Measurements from ENCODE around the gene WIPI1. TPM values are rescaled to one million over a fixed set of nuclear protein-coding genes. Genes with fewer than 3 reads are reported as not detected.

WIPI1 gene
- polyA plus RNA-seq, 1 donor (not counting 4 experiments of a cell fraction or from before 2014, with no cell fraction given) = 49.4 TPM

- no peaks in the 10 kb centered on the region for H3K27me3 ChIP-seq (ENCODE audit: control insufficient read depth, extremely low read depth, insufficient read depth, low read length)
- FAIRE-seq (no peak), DNase-seq (ENCODE audit: low read depth, low spot score) (no peak)
- H3K4me1 ChIP-seq (ENCODE audit: control insufficient read depth, extremely low read depth, insufficient read depth, low read length) = no peaks in the 10 kb centered on the region
- H3K4me2 ChIP-seq (ENCODE audit: control insufficient read depth, extremely low read depth, insufficient read depth, low read depth, low read length) = no peak overlapping the region
- H3K79me2 ChIP-seq (ENCODE audit: control insufficient read depth, insufficient read depth, low read length) = no peaks in the 10 kb centered on the region
- peaks cover 9 to 38% of the 10 kb centered on the region in 2 experiments for H3K36me3 ChIP-seq (ENCODE audit: control insufficient read depth in 2 of 2, extremely low read depth in 1 of 2, insufficient read depth in 2 of 2, low read length in 2 of 2)
- H3K9me3 ChIP-seq (ENCODE audit: control insufficient read depth, low read depth, low read length) = no peaks in the 10 kb centered on the region
- H3K9ac ChIP-seq (ENCODE audit: control insufficient read depth, extremely low read depth, insufficient read depth, low read length) = no peak overlapping the region
- dilution Hi-C loops (cut with MboI; ENCODE audit: extremely low pct_ligation_motif_present, low sequenced_read_pairs) = no loop called here
- no peak overlapping the region for H3K4me3 ChIP-seq (ENCODE audit: control insufficient read depth in 2 of 3, extremely low read depth in 1 of 3, insufficient read depth in 2 of 3, low read depth in 1 of 3, low read length in 3 of 3)
- no peak overlapping the region for H2AFZ ChIP-seq (ENCODE audit: control insufficient read depth, low read length)
- H4K20me1 ChIP-seq (ENCODE audit: control insufficient read depth, extremely low read depth, insufficient read depth, low read length) = no peaks in the 10 kb centered on the region
- TF ChIP-seq EZH2 (IDR thresholded peaks at IDR 0.05; ENCODE audit: low read length) = no peak
- TF ChIP-seq CTCF (optimal IDR thresholded peaks at IDR 0.05 in 1 of 3, IDR thresholded peaks at IDR 0.05 in 1 of 3, conservative IDR thresholded peaks at IDR 0.05 in 1 of 3; ENCODE audit: extremely low read depth in 1 of 3, insufficient read depth in 2 of 3, low read length in 3 of 3) = no peak
- H3K9me1 ChIP-seq (ENCODE audit: control insufficient read depth, extremely low read depth, insufficient read depth, low read length) = no peaks in the 10 kb centered on the region
- H3K27ac ChIP-seq (ENCODE audit: control insufficient read depth, insufficient read depth, low read length) = no peak overlapping the region
Measured at GRCh38 chr17:68425979-68426378, 31.3 kb downstream of the WIPI1 start.

GRCh38 chr17:68424861-68425260, 32.4 kb downstream of the WIPI1 start:
- H3K27ac ChIP-seq (ENCODE audit: control insufficient read depth, insufficient read depth, low read length) = no peak overlapping the region
- no peaks in the 10 kb centered on the region for H3K4me1 ChIP-seq (ENCODE audit: control insufficient read depth, extremely low read depth, insufficient read depth, low read length)
- no peaks in the 10 kb centered on the region for H3K9me3 ChIP-seq (ENCODE audit: control insufficient read depth, low read depth, low read length)
- no peak overlapping the region for H3K9ac ChIP-seq (ENCODE audit: control insufficient read depth, extremely low read depth, insufficient read depth, low read length)
- H3K36me3 ChIP-seq (ENCODE audit: control insufficient read depth in 2 of 2, extremely low read depth in 1 of 2, insufficient read depth in 2 of 2, low read length in 2 of 2) = peaks cover 6 to 29% of the 10 kb centered on the region in 2 experiments
- H3K79me2 ChIP-seq (ENCODE audit: control insufficient read depth, insufficient read depth, low read length) = no peaks in the 10 kb centered on the region
- FAIRE-seq (no peak), DNase-seq (ENCODE audit: low read depth, low spot score) (no peak)
- H4K20me1 ChIP-seq (ENCODE audit: control insufficient read depth, extremely low read depth, insufficient read depth, low read length) = no peaks in the 10 kb centered on the region
- no peaks in the 10 kb centered on the region for H3K27me3 ChIP-seq (ENCODE audit: control insufficient read depth, extremely low read depth, insufficient read depth, low read length)
- H2AFZ ChIP-seq (ENCODE audit: control insufficient read depth, low read length) = no peak overlapping the region
- no peak overlapping the region for H3K4me3 ChIP-seq (ENCODE audit: control insufficient read depth in 2 of 3, extremely low read depth in 1 of 3, insufficient read depth in 2 of 3, low read depth in 1 of 3, low read length in 3 of 3)
- TF ChIP-seq EZH2 (IDR thresholded peaks at IDR 0.05; ENCODE audit: low read length) (no peak), CTCF (optimal IDR thresholded peaks at IDR 0.05 in 1 of 3, IDR thresholded peaks at IDR 0.05 in 1 of 3, conservative IDR thresholded peaks at IDR 0.05 in 1 of 3; ENCODE audit: extremely low read depth in 1 of 3, insufficient read depth in 2 of 3, low read length in 3 of 3) (no peak)
- dilution Hi-C loops (cut with MboI; ENCODE audit: extremely low pct_ligation_motif_present, low sequenced_read_pairs) = no loop called here
- H3K9me1 ChIP-seq (ENCODE audit: control insufficient read depth, extremely low read depth, insufficient read depth, low read length) = no peaks in the 10 kb centered on the region
- no peak overlapping the region for H3K4me2 ChIP-seq (ENCODE audit: control insufficient read depth, extremely low read depth, insufficient read depth, low read depth, low read length)

All from keratinocyte (primary cell).